K562 treated with DMSO at 1 percent for 12 hours (cell line): Measurements from ENCODE around the gene KANK2. TPM values are rescaled to one million over a fixed set of nuclear protein-coding genes. Genes with fewer than 3 reads are reported as not detected.

ENCODE experiments used
- total RNA-seq: library from RNA; unstranded; fragments of 300-600 nt; gene quantifications from 2 replicates; pipeline ENCODE4 v1.2.3, GENCODE V29; 2022; ENCODE audit not compliant: insufficient read depth

Gene KANK2
- total RNA-seq: 14.5 and 56.0 TPM in 2 replicates

DNA sequence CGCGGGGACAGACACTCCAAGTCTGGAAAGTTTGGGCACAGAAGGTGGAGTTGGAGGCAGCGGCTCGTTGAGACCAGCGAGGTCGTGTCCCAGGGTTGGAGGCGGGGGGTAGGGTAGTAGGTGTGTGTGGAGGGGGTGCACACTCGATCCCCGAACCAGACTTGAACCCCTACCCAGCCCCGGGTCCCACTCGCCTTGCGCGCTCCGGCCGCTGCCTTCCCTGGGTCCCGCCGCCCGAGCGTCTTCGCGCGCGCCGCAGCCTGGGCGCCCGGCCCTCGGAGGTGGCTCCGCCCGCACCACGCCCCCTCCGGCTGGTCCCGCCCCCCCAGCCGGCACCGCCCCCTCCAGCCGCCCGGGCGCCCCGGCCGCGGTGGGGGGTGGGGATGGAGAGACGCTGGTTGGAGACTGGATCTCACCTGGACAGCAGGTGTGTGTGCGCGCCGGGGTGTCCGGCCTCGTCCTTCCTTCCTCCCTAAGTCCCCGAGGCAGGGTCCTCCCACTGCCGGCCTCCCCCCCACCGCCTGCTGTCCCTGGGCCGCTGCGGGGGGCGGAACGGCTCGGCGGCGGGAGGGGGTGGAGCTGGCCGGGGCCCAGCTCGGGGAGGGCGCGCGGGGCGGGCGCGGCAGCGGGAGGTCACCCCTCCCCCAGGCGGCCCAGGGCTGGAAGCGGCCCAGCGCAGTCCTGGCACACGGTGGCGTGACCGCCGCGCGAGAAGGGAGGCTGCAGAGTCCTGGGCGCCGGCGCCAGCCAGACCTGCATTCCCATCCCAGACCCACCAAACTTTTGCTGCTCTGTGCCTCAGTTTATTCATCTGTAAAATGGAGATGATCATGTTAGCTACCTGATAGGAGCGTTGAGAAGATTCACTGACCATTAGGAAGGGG, at the start of gene KANK2:
KANK2 (minus strand) TSS at position 255 of the 884 bp plus-strand sequence. CDS start 3,034 bp downstream, outside the sequence.

GRCh38 chr19:11239377-11240000, 42.1 kb upstream of the KANK2 start, which contains the start of gene ANGPTL8:
Gene ANGPTL8, plus strand, starts transcription at chr19:11239619. Its CDS starts 19 bp downstream, at chr19:11239638.

GRCh38 chr19:11155373-11156120, 41.8 kb downstream of the KANK2 start, which contains the start of gene SPC24:
Gene SPC24, minus strand, starts transcription at chr19:11155782. Its CDS starts 6 bp downstream, at chr19:11155776.

Other genes starting within 250 kb of the KANK2 start
- gene SMARCA4, start 236.5 kb downstream of the KANK2 start, total RNA-seq: 71.0 and 106 TPM in 2 replicates
- 17.5 and 47.0 TPM in 2 replicates for gene LDLR, start 108.1 kb downstream of the KANK2 start, total RNA-seq
- gene SPC24, start 41.8 kb downstream of the KANK2 start, total RNA-seq: 32.5 and 40.5 TPM in 2 replicates
- gene ANGPTL8, start 42.1 kb upstream of the KANK2 start, total RNA-seq: not detected in 2 replicates
- gene DOCK6, start 65.0 kb upstream of the KANK2 start, total RNA-seq: 5.7 and 22.5 TPM in 2 replicates
- gene TSPAN16, start 98.6 kb upstream of the KANK2 start, total RNA-seq: not detected in 2 replicates
- gene RAB3D, start 142.1 kb upstream of the KANK2 start, total RNA-seq: 2.0 and 5.5 TPM in 2 replicates
- gene TMEM205, start 148.7 kb upstream of the KANK2 start, total RNA-seq: 63.8 and 74.8 TPM in 2 replicates
- 8.4 and 20.3 TPM in 2 replicates for gene CCDC159, start 149.0 kb upstream of the KANK2 start, total RNA-seq
- 23.2 and 37.6 TPM in 2 replicates for gene PLPPR2, start 157.9 kb upstream of the KANK2 start, total RNA-seq
- 4.0 and 4.5 TPM in 2 replicates for gene SWSAP1, start 177.1 kb upstream of the KANK2 start, total RNA-seq
- 11.9 and 13.5 TPM in 2 replicates for gene EPOR, start 186.8 kb upstream of the KANK2 start, total RNA-seq
- gene RGL3, start 221.8 kb upstream of the KANK2 start, total RNA-seq: 1.3 and 2.0 TPM in 2 replicates
- 1.1 TPM in 1 of 2 replicates, not detected in the other for gene ODAD3, start 237.6 kb upstream of the KANK2 start, total RNA-seq
- gene PRKCSH, start 238.1 kb upstream of the KANK2 start, total RNA-seq: 269 and 367 TPM in 2 replicates